Dermis blood vessel endothelial cell (primary cell): ENCODE measurements around the gene MTG1. TPM values are rescaled to one million over a fixed set of nuclear protein-coding genes. Genes with fewer than 3 reads are reported as not detected.
A peak's percentile ranks its signal among the peaks of the same experiment; 100 is the strongest.

Source experiments
- DNase-seq: peaks from one replicate; pipeline ENCODE4 v3.0.0; 2010
- total RNA-seq: library from RNA; depleted of rRNA; stranded (reverse); fragments of >200 nt; gene quantifications from 2 replicates; pipeline ENCODE4 v1.2.3, GENCODE V29; 2014

MTG1 gene, protein sequence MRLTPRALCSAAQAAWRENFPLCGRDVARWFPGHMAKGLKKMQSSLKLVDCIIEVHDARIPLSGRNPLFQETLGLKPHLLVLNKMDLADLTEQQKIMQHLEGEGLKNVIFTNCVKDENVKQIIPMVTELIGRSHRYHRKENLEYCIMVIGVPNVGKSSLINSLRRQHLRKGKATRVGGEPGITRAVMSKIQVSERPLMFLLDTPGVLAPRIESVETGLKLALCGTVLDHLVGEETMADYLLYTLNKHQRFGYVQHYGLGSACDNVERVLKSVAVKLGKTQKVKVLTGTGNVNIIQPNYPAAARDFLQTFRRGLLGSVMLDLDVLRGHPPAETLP
- total RNA-seq: 42.0 and 43.2 TPM in 2 replicates

DNA sequence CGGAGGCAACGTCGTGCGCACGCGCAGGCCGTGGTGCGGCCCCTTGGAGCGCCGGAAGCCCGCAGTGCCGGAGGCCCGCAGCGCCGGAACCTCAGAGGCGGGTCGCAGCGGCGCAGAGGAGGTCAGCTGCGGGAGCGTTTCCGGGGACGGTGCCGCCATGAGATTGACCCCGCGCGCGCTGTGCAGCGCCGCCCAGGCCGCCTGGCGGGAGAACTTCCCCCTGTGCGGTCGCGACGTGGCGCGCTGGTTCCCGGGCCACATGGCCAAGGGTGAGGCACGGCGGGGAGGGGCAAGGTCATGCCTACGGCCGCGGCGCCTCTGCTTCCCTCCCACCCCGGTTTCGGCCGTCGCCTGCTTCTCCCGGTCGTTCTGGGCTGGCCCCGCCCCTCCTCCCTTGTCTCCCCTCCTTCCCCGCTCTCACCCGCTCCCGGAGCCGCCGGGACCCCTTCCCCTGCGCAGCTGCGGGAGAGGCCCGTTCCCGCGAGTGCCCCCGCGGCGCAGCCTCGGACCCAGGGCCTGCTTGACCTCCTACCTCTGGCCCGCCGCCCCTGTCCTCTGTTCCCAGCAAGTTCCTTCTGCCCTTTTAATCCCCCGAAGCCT lies at the start of gene MTG1:
MTG1 (plus strand) TSS at position 94 of the 600 bp plus-strand sequence; CDS start at position 158, 64 bp downstream.
- peak; percentile 93 for DNase-seq

DNA sequence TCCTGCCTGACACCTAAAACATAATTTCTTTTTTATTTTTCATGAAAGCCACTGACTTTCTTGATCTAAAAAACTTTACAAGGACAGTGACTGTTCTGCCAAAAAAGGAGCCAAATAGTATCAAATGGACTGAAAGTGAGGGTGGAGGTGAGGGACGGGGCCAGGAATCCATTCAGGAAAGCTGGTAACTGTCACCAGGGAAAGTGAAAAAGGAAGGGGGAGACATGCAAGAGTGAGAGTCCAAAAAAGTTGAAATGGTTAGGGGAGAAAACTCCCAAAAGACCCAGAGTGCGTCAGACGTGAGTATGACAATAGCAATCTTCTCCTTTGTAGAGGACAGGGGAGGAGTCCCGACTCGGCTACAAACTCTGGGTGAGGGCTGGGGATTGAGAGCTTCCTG lies 49.7 kb upstream of the MTG1 start:
- no peak for DNase-seq

DNA sequence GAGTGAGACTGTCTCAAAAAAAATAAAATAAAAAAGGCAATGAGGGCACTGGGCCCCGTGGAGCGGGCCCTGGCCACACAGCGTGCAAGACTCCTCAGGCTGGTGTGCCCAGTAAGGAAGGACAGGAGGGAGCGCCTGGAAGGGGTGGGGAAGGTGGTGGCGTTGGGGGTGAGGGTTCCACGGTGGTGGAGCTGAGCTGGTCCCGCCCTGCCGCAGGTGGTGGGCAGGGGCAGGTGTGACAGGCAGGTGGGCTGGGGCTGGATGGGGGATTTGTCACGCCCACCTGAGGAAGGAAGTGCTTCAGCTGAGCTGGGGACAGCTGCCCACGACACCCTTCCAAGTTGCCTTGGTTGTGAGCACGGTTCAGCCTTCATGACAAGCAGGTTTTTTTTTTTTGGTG lies 47.5 kb upstream of the MTG1 start:
- no peak for DNase-seq

DNA sequence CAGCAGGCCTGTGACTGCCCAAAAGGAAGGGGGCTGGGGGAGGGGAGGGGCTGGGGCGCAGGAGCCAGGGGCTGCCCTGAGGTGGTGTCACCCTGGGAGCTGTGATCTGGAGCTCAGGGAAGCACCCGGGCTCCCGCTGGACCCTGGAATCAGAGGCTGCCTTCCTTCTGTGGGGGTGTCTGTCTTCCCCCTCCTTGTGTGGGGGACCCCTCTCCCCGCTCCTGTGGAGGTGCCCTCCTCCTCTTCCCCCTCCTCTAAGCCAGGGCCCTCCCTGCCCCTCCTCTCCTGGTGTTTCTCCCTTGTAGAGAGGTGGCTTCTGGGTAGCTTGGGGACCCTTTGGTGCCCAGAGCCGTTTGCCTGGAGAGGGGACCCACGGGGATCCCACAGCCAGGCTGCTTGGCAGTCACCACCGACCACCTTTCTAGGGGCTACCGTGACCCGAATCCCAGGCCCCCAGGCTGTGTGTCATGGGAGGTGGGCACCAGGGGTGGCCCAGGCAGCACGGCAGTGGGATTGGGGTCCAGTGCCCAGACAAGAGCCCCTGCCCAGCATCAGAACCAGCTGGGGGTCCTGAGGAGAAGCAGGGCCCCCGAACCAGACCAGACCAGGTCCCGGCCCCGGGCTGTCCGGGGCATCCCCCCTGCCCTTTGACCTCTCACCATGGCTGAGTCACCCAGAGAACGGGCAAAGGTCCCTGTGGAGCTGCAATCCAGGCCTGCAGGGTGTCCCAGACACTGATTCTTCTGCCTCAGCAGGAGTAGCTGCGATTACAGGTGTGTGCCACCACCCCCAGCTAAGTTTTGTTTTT lies 46.0 kb upstream of the MTG1 start:
- no peak for DNase-seq

DNA sequence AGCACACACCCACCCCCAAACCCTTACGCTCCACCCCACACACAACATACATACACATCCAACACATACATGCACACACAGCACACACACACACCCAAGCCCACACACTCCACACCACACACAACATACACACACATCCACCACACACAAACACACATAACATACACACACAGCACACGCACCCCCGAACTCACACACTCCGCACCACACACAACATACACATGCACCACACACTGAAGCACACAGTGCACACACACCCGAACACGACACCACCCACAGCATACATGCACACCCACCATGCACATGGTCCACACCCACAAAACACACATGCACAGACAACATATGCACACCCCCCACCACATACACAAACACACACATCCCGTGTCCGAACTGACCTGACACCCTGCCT lies 44.8 kb upstream of the MTG1 start:
- no peak for DNase-seq

DNA sequence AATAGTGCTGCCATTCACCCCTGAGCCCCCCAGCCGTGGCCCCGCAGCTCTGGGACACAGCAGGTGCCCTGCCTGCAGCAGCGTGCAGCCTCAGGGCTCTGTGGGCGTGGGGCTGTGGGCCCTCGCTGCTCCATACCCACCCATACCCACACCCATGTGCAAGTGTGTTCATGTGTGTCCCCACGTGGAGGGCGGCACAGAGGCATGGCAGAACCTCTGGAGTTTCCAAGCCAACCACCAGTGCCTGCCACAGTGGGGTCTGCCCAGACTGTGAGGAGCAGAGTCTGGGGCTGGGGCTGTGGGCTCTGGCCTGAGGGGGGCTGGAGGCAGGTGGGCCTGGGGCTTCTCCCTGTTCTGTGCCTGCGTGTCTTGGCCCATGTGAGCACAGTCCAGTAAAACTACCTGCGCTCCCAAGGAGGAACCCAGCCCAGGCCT lies 44.4 kb upstream of the MTG1 start:
- no peak for DNase-seq

DNA sequence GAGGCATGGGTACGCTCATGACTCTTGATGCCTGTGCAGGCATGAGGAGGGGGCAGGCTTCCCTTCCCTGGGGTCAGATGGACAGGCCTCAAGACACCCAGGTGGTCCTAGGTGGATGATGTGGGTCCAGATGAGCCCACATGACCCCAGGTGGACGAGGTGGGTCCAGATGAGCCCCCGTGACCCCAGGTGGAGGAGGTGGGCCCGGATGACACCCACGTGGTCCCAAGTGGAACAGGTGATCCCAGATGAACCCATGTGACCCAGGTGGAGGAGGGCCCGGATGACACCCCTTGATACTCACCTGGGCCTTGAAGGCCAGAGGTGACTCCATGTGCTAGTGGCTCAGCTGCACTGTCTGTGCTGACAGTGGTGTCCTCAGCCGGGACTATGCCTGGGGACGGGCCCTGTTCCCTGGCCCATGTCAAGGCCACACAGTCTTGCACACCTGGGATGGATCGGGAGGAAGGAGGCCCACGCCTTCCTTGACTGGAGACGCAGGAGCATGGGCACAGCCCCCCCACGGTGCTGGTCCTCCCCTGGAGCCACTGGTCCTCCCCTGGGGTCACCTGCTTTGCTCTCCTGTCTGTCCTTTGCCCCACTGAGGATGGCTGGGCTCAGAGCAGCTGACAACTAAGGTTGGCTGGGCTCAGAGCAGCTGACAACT lies 43.5 kb upstream of the MTG1 start:
- no peak for DNase-seq

DNA sequence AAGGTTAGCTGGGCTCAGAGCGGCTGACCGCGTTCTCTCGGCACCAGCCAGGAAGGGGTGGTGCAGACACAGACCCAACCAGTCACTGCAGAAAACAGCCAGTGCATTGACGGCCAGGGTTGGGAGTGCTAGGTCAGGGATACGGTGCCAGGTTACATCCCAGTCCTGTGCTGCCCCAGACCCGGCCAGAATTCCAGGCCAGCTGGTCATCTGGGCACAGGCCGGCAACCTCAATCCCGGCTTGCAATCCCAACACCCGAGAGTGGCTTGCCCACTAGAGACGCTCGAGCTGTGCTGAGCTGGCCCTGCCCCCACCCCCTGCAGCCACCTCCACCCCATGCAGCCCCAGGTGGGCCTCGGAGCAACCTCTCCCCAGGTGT lies 43.0 kb upstream of the MTG1 start:
- no peak for DNase-seq

DNA sequence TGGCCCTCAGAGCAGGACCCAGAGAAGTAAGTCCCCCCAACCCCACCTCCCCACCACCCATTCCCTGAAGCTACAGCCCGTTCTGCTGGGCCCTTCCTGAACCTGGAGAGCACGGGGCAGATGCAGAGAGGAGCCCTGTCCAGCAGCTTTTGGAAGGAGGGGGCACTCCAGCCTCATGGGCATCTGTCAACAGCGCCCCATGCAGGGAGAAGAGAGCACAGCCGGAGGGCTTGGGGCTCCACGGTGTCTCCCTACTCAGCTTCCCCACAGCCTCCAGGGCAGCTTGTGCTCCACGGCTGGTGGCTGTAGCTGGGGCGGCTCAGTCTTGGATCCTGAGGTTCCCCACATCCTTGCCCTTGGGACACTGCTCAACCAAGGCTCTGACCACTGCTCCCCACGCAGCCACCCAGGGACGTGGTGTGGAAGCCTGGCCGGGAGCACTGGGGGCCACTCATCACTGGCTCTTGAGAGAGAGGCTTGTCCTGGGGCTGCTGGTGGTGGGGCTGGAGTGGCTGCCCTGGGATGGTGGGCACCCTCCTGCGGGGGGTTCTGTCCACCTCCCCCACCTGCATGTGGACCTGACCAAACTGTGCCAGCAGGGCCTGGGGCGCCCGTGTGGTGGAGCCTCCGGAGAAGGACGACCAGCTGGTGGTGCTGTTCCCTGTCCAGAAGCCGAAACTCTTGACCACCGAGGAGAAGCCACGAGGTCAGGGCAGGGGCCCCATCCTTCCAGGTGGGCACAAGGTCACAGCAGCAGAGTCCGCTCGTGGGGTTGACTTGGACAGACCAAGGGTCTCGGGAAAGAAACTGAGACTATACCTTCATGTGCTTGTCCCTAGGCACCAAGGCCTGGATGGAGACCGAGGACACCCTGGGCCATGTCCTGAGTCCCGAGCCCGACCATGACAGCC lies 42.3 kb upstream of the MTG1 start:
- DNase-seq: no peak

DNA sequence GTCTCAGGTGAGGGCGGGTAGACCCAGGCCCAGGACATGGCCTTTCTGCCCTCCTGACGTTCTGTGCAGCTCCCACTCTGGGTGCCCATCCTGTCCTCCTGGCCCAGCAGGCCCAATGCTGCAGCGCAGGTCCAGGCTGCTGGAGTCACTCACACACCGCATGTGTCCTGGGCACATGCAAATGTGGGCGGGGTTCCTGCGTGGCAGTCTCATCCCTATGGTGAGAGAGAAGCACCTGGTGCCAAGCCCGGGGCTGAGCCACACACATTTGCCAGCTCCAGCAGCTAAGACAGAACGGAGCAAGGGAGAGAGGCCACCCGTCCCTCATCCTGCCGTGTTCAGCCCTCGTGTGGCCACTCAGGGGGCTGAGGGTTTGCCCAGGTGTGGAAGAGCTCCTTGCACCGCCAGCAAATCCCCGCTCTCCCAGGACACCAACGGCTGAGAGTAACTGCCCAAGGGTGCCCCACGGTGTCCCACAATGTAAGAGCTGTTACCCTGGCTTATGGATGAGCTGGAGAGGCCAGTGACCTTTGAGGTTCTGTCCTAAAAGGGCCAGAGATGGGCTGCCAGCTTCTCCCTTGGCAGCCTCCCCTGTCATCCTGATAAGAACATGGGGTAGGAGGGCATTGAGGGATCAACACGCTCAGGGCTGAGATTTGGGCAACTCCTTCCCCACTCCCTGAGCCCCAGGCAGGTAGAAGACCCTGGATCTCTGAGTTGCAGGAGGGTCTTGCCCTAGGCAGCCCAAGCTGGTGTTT lies 40.6 kb upstream of the MTG1 start:
- no peak for DNase-seq

DNA sequence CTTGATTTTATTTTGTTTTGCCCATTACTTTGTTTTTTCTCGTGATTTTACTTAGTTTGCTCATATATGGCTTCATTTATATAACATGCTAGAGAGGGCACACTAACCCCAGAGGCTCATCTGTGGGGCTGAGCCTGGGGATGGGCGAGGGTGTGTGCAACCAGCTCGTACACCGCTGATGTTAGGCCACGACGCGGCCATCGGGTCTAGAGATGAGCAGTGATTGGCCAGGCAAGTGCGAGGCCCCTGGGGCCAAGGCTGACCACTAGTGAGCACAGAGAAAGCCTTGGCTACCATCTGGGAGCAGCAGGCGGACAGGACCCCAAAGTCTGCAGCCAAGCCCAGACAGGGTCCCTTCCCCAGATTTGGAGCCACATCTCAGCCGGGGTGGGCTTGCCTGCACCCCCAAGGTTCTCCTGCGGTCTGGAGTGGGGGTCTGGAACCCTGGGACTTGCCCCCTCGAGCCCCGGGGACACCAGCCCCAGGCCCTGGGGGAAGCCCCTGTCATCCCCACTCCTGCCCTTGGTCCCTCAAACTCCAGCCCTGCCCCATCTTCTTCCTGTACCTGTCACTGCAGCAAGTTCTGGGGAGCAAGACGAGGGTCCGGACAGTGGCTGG lies 39.9 kb upstream of the MTG1 start:
- DNase-seq: no peak

DNA sequence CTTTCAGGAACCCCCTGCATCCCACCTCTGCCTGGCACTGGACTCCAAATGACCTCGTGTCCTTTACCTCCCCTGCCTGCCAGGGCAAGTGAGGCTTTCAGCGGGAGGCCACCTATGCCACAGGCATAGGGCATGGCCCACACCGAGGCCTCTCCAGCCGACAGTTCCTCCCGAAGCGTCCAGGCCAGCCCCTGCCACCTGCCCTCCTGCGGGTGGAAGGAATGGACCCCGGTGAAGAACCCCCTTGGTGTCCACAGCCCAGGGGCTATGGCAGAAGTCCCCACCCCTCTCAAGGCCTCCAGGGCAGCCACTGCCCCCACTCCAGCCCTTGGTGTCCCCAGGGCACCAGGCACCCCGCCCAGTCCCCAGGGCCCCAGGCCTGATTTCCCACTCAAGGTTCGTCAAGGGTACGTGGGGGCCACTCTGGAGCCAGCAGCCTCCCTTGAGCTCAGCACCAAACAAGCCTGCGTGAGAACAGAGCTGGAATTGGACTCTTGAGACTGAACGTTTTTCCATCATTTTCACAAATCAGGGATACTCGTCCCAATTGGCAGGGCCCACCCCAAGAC lies 39.2 kb upstream of the MTG1 start:
- DNase-seq: no peak

DNA sequence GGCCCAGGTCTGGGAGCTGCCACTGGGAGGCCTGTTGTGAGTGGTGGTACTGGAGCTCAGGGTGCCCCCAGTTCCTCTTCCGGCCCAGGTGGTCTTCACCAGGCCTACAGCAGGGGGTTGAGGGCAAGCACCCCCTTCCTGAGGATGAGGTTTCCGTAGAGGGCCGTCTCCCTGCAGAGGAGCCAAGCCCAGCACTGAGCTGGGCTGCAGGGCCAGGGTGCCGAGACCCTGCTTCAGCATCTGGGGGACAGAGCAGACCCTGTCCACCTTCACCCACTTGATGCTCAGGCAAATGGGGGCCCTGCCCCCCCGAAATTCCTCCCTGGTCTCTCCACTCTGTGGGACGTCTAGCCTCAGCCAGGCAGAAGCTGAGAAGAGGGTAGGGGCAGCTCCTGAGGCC lies 38.7 kb upstream of the MTG1 start:
- no peak for DNase-seq

DNA sequence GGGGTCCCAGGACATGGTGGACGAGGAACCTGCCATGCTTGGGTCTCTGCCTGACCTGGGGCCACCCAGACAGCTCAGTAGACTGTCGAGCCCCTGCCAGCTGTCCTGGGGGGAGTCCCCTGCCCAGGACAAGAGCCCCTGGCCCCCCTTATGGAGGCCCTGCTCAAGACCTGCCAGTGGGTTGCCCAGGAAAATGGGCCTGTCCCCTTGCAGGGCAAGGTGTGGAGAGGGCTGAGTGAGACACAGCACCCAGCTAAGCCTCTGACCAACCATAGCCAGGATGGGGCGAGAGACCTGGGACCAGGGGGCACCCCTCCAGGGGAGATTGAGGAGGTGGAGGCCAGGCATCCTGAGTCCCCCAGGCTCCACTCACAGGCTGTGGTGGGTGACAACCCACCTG lies 38.0 kb upstream of the MTG1 start:
- no peak for DNase-seq

DNA sequence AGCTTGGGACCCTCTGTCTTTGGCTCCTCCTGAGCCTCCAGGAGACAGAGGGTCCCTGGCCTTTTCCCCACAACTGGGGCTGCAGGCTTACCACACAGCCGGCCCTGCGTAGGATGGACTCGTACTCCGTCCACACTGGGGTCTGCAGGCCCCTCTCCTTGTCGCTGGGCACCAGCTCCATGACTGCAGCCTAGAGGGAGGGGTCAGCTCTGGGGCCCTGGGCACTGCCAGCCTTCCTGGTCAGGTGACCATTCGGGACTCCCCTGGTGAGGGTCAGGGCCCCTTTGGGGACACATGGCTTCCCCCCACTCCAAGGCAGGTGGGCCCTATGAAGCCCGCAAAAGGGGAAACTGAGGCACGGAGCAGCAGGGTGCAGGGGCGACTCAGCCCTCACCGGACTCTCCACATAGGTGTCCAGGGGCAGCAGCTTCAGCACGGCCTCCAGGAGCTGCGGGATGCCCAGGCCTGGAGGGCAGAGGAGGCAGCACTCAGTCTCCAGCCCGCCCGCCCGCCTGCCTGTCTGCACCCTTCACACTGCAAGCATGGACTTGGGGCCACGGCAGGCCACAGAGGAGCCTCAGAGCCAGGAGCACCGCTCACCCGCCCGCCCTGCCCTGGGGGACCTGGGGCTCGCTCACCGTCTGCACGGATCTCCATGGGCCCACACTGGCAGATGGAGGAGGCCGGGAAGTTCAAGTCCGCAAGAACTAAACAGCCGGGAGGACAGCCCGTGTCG lies 37.2 kb upstream of the MTG1 start:
- DNase-seq: no peak

DNA sequence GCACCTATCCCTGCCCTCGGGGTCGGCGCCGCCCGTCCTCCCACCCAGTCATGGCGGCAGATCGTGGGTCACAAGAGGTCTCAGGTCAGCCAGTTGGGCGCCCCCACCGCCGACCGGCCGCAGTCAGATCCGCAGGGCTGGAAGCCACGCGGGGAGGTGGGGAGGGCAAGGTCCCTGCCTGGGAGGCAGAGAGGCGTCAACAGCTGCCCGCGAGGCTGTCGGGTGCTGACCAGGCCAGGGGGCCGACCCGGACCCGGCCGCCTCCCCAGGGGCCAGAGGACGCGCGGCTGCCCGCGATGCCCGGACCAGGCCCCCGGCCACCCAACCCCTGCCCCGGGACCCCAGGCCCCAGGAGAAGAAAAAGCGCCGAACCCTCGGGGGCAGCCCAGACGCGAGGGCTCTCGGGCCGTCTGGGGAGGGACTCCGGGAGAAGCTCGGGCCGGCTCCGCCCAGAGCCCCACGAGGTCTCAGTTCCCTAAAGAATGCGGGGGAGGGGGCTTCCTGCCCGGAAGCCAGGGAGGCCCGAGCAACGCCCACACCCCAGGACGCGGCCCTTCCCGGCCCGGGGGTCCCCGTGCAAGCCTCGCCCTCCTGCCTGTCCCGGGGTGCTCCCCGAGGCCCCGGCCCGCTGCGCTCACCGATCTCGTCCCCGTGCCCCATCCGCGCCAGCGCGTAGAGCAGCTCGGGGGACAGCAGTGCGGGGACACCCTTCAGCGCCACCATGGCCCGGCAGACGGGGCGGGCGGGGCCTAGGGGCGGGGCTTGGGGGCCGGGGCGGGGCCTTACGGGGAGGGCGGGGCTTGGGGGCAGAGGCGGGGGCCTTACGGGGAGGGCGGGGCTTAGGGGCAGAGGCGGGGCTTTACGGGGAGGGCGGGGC lies 36.4 kb upstream of the MTG1 start, which contains the start of gene FUOM:
FUOM (minus strand) TSS at position 735 of the 877 bp plus-strand sequence; CDS start at position 723, 12 bp downstream.
- DNase-seq: peak; percentile 53

DNA sequence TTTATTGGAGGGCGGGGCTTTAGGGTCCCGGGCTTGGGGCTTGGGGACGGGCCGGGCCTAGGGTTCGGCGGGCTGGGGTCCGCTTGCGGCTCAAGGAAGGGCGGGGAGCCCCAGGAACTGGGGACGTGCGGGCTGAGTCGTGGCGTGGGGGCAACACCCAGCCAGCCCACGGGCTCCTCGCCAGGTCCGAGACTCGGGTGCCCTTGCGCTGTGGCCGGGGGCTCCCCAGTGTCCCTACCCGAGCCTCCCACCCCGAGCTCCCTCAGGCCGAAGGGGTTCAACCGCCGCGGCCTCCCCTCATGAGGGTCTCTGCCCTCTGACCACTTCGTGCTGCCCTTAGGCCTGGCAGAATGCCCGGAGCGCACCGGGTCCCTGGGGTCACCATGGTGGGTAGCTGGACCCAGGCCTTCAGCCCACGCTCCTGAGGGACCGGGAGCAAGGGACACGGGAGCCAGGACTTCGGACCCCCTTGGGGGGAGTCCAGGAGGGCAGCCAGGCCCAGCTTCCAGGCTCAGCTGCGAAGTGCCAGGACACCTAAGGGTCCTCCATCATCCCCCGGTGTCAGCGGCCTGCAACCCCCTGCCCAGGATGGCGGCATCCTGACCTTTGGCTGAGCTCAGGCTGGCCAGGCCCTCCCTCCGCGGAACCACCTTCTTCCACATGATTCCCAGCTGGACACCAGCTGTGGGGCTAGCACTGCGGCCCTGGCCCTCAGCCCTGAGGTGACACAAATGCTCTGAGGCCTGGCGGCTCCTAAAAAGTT lies 35.6 kb upstream of the MTG1 start:
- DNase-seq: no peak

DNA sequence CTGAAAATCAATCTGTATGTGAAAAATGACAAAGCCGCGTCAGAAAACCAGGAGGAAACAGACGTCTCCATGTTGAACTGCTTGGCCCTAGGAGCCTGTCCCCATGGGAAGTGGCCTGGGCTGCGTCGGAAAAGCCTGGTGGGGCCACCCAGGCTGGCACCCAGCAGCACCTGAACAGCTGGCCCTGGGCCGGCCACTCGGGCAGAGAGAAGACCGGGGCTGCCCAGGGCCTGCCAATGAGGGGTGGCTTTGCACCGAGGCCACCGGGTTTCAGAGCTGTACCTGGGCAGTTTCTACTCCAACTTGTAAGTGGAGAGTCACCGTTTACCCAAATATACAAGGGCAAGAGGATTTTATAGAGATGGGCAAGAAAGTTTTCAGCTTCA lies 35.0 kb upstream of the MTG1 start:
- DNase-seq: no peak
